ENCODE measurements around the gene ZBTB9.

ZBTB9 gene

DNA sequence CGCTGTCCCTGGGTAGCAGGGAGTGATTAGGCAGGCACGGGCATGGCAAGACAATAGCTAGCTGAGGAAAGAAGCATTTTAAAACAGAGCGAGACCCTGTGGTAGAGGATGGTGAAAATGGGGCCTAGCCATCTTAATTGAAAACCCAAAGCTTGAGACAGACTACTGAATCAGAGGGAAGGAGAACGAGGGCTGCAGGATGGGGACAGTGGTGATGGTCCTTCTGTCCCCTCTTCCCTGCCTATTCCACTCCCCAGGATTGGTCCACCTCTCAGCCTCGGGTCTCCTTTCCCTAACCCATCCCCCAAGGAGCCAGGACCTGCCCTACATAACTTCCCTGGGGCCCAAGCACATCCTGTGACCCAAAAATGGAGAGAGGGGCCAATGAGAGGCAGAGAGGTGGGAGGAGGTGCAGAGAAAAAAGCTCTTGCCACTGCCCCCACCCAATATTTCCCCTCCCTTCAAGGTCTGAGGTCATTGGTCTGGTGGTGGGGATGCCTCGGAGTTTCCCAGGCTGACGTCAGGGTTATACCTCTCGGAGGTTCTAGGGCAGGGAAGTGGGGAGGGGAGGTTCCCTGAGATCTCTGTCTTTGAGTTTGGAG, 35.6 kb upstream of the ZBTB9 start:
- DNase-seq (ENCODE audit: low read depth), result no peak

DNA sequence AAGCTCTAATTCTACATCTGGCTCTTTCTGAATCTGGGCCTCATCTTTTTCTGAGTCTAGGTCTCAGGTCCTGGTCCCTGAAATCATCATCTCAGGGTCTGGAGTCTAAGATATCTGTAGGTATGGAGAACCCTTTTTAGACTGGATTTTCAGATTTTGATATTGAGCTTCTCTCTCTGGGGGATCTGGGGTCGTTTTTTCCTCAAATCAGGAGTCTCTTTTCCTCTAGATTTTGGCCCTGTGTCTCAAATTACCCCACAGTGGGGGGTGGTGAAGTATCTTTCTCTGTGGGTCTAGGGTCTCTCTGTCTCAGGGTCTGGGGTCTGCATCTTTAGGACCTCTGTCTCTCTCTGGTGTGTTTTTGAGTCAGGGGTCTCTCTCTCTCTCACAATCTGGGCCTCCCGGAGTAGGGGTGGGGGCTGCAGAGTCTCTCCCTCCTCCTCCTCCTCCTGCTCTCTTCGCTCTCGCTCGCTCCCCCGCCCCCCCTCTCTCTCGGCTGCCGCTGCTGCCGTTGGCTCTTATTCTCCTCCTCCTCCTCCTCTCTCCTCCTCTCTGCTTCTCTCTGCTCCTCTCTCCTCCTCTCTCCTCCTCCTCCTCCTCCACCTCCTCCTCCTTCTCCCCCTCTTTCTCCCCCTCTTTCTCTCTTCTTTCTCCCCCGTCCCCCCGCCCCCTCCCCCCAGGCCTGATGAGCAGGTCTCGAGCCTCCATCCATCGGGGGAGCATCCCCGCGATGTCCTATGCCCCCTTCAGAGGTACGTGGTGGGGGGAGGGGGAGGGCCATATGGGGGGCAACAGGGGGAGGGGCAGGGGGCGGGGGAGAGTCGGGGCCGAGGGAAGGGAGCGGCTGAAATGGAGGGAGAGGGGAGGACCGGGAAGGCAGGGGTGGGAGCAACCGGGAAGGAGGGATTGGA, 34.5 kb upstream of the ZBTB9 start, which contains the start of gene SYNGAP1:
SYNGAP1 (plus strand) TSS at position 486 of the 911 bp plus-strand sequence; CDS start at position 686, 200 bp downstream.
- DNase-seq (ENCODE audit: low read depth), result no peak

DNA sequence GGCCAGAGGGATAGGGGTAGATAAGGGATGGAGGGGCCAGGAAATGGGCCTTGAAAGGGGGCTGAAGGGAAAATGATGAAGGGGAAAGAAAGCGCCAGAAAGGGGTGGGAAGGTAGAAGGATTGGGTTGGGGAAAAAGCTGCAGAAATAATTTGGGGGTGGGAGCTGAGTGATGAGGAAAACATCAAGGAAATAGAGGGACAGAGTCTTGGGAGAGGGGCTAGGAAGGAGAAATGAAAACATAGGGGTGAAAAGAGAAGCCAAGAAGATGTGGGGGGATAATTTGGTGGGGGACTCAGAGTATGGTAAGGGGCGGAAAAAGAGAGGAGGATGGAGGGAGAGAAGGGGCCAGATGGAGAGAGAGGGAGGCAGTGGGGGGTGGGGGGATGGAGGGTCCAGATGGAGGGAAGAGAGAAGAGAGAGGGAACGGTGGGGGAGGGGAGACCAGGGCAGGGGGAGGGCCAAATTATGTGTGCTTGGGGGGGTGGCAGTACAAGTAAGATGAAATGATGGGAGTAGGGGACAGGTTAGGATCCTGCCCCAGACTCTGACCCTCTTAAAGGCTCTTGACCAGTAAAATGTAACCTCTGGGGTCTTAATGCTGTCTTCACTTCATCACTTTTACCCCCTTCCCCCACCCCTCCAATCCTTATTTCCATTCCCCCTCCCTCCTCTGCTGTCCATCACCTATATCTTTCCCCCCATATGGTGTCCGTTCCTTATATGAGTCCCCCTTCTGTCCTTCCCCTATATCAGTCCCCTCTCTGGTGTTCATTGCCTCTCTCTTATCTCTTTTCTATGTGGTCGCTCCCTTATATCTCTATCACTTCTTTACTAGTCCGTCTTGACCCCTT, 33.7 kb upstream of the ZBTB9 start:
- DNase-seq (ENCODE audit: low read depth), result no peak

DNA sequence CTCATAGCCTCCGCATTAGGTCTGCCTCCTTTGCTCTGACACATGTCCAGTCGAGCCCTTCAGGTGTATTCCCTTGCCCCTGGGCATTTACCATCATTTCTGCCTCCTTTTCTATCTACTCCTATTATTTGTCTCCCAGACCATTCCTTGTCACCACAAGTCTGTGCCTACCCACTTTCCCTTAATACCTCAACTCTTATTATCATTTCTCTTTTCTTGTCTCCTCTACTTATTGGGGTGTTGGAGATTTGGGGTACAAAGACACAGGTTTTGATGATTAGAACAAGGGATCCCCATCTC, 33.1 kb upstream of the ZBTB9 start:
- DNase-seq (ENCODE audit: low read depth), result no peak

DNA sequence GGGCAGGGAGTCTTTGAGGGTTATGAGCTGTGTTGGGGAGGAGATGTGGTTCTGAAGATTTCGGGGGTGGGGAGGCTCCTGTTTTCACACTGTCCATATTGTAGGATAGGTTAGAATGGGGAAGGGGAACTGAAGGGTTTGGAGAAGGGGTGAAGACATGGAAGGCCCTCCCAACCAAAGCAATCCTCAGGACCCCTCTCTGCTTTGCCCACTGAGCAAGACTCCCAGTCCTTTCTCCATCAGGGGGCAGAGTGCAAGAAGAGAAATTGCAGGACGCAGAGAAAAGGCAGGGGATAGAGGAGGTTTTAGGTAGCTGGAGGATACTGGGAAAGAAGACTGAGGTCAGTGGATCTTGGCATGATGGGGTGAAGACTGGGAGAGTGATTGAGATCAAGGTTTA, 30.6 kb upstream of the ZBTB9 start:
- no peak for DNase-seq (ENCODE audit: low read depth)

DNA sequence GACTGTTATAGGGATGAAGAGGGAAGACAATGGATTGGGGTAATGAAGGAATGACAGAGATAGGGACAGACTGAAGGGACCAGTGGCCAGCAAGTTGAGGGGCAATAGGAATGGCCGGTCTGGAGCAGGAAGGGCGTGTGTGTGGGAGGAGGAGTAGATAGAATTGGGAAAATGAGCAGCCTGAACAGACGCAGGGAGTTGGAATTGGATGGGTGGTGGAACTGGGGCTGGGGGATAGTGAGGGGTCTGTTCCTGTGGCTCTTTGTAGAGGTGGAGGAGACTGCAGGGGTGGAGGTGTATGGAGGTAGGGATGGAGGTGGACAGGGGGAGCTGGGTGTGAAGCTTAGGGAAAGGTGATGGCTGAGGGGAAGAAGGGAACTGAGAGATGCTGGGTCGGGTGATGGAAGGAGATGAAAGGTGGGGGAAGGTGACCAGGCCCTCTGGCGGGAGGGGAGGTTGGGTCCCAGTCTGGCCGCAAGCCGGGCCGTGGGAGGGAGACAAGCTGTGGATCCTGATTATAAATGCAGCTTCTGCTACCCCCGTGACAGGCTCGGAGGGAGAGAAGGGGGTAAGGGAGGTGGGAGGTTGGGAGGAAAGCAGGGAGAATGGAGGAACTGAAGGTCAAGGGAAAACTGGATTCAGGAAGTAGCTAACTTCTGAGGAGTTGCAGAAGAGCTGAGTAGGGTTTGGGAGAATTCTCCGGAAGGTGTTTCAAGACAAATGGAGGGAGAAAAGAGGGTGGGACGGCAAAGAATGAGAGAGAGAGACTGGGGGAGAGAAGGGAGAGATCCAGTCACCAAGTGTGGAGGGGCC, 29.3 kb upstream of the ZBTB9 start:
- no peak for DNase-seq (ENCODE audit: low read depth)

DNA sequence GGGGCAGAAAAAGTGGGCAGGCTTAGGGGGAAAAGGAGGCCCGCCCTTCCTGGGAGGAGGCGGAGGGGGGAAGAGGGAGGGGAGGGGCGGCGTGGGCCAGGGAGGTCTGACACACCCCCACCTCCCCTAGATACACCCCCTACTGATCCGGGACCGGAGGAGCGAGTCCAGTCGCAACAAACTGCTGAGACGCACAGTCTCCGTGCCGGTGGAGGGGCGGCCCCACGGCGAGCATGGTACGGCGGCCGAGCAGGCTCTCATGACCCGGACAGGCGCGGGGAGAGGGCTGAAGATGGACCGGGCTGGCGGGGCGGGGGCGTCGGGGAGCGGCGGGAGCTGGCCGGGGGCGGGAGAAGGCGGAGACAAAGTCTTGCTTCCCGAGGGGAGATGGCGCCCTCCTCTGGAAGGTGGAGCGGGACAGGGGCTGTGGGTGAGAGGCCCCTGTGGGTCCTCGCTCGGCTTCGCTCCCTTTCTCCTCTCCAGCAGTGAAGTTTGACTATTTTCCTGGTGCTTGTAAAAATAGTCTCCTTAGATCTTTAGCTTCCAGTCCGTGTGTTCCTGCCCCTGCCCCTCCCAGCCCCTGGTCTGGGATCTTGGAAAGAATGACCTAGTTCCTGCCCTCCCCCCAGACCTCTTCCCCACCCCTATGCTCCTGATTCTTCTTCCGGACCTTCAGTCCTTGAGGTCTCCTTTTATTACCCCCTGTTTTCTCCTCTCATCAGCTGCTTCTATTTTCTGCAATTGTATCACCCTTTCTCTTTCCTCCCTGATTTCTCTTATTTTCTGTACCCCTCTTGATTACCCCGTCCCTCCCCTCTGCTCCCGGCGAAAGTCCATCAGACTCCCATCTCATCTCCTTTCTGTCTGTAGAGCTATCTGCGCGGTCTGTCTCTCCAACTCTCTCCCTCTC, 28.5 kb upstream of the ZBTB9 start:
- DNase-seq (ENCODE audit: low read depth), result no peak

DNA sequence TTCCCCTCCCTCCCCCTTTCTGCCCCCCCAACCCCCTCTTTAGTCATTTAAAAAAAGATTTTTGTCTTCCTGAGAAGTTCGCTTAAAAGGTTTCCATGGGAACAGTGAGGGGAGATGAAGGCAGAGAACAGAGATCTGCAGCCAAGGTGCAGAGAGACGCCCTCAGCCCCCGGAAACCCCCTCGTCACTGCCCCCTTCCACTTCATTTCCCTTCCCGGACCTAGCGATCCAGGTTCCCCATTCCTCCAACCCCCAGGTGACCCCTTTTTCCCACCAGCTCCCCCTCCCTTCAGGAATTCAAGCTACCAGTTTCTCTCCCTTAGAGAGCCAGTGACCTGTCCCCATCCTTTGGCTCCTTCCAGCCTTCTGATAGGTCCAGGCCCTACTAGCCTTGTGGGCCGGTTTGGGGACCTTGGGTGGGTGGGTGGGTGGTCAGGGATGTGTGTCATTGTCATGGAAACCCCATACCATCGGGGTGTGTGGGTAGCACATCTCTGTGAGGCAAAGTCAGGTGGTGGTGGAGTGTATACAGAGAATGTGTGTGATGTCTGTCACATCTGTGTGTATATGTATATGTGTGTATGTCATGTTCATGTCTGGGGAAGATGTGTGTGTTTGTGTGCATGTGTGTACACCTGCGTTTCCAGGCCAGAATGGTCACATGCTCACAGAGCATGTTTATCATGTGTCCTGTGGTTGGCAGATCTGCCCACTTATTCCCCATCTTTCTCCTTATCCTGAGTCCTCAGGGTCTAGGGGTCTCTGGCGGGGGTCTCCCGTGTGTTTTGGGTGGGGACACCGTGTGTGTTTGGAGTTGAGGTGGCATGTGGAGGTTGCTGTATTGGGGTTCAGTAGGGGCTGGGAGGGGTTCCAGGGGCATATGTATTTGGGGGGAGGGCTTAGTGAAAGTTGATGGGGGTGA, 27.5 kb upstream of the ZBTB9 start:
- DNase-seq (ENCODE audit: low read depth), result no peak

DNA sequence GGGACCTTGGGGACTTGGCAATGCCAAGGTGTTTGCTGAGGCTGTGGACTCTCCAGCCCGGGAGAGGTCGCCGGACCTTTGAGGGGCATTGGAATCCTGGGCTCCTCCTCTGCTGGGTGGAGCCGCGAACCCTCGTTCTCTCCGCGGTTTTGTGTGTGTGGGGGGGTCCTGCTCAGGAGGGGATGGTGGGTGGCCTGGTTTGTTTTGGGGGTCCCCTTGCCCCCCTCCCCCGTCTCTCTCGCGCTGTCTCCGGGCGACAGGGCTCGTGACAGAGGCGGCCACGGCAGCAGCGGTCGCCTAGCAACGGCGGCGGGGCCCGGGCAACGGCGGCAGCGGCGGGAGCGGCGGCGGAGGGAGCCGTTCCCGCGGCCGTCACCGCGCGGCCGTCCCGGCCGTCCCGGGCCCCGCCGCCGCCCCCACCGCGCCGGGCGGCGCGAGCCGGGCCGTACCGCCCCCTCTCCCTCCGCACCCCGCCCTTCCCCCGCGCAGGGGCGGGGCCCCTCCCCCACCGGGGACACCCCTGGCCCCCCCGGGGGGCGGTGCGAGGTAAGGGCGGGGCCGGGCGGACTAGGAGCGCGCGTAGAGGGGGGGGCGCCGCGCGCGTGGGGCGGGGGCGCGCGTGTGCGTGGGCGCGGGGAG, 26.7 kb upstream of the ZBTB9 start:
- no peak for DNase-seq (ENCODE audit: low read depth)

DNA sequence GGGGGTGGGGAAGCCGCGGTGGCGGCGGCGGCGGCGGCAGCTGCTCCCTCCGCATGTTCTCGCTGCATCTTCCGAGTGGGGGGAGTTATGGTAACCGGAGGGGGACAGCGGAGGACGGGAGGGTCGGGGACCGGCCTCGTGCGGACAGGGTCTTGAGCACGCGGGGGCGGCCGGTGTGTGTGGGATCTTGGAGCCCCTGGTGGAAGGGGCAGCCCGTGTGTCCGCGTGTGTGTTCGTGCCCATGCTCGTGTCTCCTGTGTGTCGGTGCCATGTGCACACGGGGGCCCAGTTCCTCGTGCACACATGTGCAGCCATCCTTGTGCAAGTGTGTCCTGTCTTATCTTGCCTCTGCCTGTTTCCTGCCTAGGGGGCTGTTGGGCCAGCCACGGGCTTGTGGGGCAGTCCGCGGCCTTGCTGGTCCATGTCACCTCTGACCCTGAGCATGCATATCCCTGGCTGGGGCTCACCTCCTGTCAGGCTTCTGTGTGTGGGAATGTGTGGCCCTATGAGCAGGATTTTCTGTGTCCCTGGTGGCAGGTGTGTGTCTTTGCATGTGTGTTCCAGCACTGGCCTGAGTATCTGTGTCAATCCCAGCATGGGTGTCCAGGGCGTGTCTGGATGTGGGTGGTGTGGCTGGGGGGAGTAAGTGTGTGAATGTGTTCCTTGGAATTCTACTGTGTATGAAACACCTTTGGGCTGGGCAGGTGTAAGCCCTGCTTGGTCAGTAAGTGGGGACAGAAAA, 26.0 kb upstream of the ZBTB9 start:
- no peak for DNase-seq (ENCODE audit: low read depth)

DNA sequence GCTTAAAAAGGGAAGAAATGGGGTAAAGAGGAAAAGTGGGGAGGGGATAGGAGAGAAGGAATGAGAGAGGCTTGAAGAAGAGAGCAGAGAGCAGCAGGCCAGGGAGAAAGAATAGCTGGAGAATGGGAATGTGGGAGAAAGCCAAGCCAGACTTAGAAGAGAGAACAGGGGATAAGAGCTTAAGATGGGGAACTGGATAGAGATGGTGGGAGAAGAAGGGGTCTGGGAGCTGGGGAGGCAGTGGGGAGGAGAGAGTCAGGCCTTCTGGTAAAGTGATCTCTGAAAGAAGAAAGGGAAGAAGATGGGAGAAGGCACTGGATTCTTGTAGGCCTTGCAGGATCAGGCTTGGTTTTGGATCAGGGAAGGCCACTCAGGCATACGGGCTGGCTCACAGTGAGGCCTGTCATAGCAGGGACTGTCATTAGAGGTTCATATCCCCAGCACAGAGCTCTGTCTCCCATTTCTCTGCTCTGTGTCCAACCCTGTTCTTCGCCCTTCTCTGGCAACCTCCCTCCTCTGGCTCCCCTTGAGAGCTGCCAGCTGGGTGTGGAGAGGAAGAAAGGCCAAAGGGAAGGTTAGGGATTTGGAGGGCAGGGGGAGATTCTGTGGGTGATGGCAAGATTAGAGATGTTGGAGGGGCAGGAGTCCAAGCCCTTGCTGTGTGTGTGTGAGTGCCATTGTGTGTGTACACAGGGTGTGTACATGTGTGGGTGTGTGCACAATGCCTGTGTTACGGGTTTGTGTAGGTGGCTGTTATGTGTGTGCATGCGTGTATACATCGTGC, 25.2 kb upstream of the ZBTB9 start:
- DNase-seq (ENCODE audit: low read depth), result no peak

DNA sequence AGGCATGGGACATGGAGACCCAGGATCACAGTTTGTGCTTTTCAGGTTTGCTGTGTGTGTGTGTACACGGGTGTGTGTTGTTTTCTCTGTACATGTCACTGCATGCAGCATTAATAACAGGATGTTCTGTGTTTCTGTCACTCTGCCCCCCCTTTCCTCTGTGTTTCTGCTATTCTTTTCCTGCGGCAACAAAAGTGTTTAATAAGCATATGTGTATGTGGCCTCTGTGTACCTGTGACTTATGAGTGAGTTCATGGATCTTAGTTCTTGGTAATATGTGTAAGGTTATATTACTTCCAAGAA, 24.7 kb upstream of the ZBTB9 start:
- DNase-seq (ENCODE audit: low read depth), result no peak

DNA sequence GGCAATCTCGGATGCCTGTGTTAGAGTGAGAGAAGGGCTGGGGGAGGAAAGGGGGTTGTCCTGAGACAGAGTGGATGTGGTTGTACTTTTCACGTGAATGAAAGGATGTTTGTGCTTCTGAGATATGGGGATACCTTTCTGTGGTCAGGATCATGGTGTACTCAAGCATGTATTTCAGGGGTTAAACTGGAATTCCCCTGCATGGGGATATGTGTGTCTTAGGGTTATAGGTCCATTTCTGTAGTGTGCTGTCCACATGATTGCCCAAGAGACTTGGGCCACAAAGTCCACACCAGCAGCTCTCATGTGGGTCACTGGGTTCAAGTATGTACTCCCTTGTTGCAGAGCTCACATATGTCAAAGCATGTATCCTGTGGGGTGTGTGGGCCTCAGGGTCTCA, 24.0 kb upstream of the ZBTB9 start:
- no peak for DNase-seq (ENCODE audit: low read depth)

DNA sequence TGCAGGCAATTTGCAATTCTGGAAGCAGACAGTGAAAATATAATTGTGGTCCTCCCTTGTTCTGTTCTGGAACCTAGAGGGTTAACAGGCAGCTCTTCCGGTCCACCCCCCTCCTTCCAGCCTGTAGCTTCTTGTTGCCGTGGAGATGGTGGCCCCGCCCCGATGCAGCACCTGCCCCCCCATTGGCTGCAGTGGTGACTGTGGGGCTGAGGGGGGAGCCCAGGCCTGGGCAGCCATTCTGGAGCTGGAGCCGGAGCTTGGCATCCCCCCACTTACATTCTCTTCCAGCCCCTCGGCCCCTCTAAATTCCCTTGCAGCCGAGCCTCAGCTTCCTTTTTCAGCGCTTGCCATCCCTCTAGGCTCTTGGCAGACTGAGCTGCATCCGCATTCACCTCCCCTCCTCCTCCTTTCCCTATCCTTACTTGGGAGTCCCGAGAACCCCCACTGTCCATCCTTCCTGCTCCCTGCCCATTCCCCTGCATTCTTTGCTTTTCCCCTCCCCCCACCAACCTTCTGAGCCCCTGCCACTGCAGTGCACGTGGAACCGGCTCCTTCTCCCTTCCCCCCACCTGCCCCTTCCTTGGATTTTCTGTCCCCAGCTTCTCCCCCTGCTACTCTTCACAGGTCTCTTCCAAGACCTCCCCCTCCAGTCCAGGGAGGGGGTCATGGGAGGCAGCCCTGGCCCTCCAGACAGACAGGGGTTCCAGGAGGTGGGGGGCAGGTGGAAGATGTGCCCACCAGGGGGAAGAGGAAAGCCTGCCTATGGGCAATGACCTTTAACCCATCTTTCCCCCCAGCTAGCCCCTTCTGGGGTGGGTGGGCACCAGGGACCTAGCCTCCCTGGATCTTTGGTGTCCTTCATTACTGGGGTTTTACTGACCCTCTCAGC, 23.1 kb upstream of the ZBTB9 start:
- DNase-seq (ENCODE audit: low read depth), result no peak

DNA sequence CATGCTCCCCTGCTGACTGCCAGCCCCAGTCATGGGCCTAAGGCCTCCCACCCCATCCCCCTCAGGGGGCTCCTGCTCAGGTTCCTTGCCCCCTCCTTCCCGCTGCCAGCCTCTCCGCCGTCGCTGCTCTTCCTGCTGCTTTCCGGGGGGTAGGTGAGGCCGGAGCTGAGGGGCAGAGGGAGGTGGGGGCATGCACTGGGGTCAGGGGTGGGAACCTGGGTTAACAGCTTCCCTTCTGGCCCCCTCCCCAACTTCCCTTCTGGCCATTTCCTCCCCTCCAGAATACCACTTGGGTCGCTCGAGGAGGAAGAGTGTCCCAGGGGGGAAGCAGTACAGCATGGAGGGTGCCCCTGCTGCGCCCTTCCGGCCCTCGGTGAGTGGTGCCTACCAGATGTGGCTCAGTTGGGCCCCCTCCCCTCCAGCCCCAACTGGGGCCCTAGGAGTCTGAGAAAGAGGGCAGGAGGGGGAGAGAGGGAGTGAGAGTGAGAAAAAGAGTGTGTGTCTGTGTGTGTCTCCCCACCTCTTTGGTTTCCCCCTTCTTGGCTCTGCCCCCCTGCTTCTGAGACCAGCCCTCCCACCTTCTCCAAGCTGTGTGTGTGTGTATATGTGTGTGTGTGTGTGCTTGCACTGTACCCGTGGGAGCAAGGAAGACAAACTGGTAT, 22.4 kb upstream of the ZBTB9 start:
- DNase-seq (ENCODE audit: low read depth), result no peak

DNA sequence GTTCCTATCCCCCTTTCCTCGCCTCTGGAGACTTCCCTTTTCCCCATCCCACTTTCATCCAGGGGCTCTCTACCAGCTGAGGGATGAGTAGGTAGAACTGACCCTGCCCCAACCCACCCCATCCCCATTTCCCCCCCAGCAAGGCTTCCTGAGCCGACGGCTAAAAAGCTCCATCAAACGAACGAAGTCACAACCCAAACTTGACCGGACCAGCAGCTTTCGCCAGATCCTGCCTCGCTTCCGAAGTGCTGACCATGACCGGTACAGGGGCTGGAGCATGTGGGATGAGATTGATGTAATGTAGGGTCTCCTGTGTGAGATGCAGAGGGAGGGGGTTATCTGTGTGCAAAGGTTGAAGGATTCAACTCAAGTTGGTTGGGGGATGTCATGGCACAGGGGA, 21.8 kb upstream of the ZBTB9 start:
- DNase-seq (ENCODE audit: low read depth), result no peak

Data from GM04503 (cell line).